ENCODE measurements around the gene ARHGEF28. TPM values are rescaled to one million over a fixed set of nuclear protein-coding genes. Genes with fewer than 3 reads are reported as not detected.

Gene ARHGEF28
- total RNA-seq, 1 experiment from 2014 or later = 0.57 TPM

- H3K4me2 ChIP-seq (ENCODE audit: insufficient read depth, insufficient read length, low read length) = no peak overlapping the region
- no peak overlapping the region for H3K14ac ChIP-seq (ENCODE audit: insufficient read depth, low read length)
Observed at GRCh38 chr5:73812457-73812856, 186.5 kb downstream of the ARHGEF28 start.

More at GRCh38 chr5:73812457-73812856, 186.5 kb downstream of the ARHGEF28 start:
- no peak overlapping the region for H2BK15ac ChIP-seq (ENCODE audit: low read depth, low read length)
- H3K9me3 ChIP-seq (ENCODE audit: control insufficient read depth, low read depth, low read length) = no peaks in the 10 kb centered on the region
- Mint-ChIP-seq H3K4me1 (peaks cover 17 to 19% of the 10 kb centered on the region in 2 experiments), H3K36me3 (ENCODE audit: insufficient read depth in 1 of 3, low read depth in 3 of 3) (no peaks in the 10 kb centered on the region), H3K27ac (no peak overlapping the region), H3K4me3 (no peak overlapping the region), H3K9me3 (no peaks in the 10 kb centered on the region), H3K27me3 (ENCODE audit: low read depth) (no peaks in the 10 kb centered on the region)
- H3K27me3 ChIP-seq (ENCODE audit: insufficient read depth, low read length) = no peaks in the 10 kb centered on the region
- H3K4me1 ChIP-seq (ENCODE audit: insufficient read depth, low read length) = peaks cover 3% of the 10 kb centered on the region; the same call in 1 of the 2 replicates
- DNase-seq = no peak
- no peak overlapping the region for H2BK20ac ChIP-seq (ENCODE audit: low read depth, low read length, poor library complexity, severe bottlenecking)
- H3K23me2 ChIP-seq (ENCODE audit: insufficient read length, low read depth, low read length, poor library complexity, severe bottlenecking) = no peaks in the 10 kb centered on the region
- no peaks in the 10 kb centered on the region for H3K79me1 ChIP-seq (ENCODE audit: insufficient read depth, low read depth, low read length, poor library complexity, severe bottlenecking)
- H3K18ac ChIP-seq (ENCODE audit: insufficient read length, low read depth, low read length) = no peak overlapping the region
- TF ChIP-seq CTCF (conservative IDR thresholded peaks at IDR 0.05) = no peak
- no CpG with 5 or more reads among the region's 6 CpGs for WGBS (ENCODE audit: extremely low coverage, insufficient read length, low lambda C conversion rate)
- no peak overlapping the region for H2AFZ ChIP-seq (ENCODE audit: low read length)
- no peak overlapping the region for H4K91ac ChIP-seq (ENCODE audit: insufficient read length, low read depth, low read length)
- H4K20me1 ChIP-seq (ENCODE audit: control insufficient read depth, insufficient read depth, insufficient read length) = peaks cover 2% of the 10 kb centered on the region
- no peak overlapping the region for H2AK5ac ChIP-seq (ENCODE audit: insufficient read length, low read length)
- no peak overlapping the region for H2BK120ac ChIP-seq (ENCODE audit: low read depth, low read length, poor library complexity, severe bottlenecking)
- H3K9ac ChIP-seq (ENCODE audit: extremely low read depth, insufficient read length, low read length) = no peak overlapping the region
- H2BK5ac ChIP-seq (ENCODE audit: insufficient read length, low read length) = no peak overlapping the region
- no peak overlapping the region for H3K56ac ChIP-seq (ENCODE audit: insufficient read length, low read depth, low read length)
- no peak overlapping the region for H3K4ac ChIP-seq (ENCODE audit: low read depth, low read length)
- H4K5ac ChIP-seq (ENCODE audit: insufficient read length, low read depth, low read length) = no peak overlapping the region
- no peak overlapping the region for H3K27ac ChIP-seq (ENCODE audit: insufficient read length, low read depth, low read length)
- H3K79me2 ChIP-seq (ENCODE audit: insufficient read depth, low read length) = no peaks in the 10 kb centered on the region
- no peak overlapping the region for H3K23ac ChIP-seq (ENCODE audit: insufficient read length, low read depth, low read length)
- H3T11ph ChIP-seq (ENCODE audit: low read length) = no peak overlapping the region
- H2BK12ac ChIP-seq (ENCODE audit: insufficient read length, low read depth, low read length) = no peak overlapping the region
- no peak overlapping the region for H4K8ac ChIP-seq (replicated peaks; ENCODE audit: insufficient read length, low read depth, low read length)
